Measurements from ENCODE around the gene HPGDS.
"Not testable (repeated sequence)": the region's sequence is repeated elsewhere in the genome, so short reads cannot be mapped to it uniquely, and the experiment has no call there.

HPGDS gene

GRCh38 chr4:94354474-94354896, 11.8 kb upstream of the HPGDS start:
- DNase-seq, result no peak

- DNase-seq, result no peak
Observed at GRCh38 chr4:94352996-94353395, 10.4 kb upstream of the HPGDS start.

DNA sequence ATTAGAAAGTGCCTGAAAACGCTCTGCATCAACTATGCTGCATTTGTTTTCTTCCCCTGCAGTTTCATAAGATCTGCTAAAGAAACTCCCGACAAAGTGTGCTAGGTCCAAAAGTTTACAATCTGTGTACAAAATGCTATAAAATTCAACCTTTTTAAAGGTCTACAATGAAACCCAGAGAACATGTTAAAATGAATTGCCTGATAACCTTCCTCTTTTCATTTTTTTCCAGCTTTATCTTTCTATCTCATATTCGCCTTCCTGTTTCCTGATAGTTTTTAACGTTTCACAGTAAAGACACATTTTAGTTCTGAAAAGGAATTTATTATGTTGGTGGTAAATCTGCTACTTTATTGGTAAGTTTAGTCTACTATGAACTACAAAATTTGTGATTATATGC, 9.5 kb upstream of the HPGDS start:
- no peak for DNase-seq

GRCh38 chr4:94351319-94351718, 8.7 kb upstream of the HPGDS start:
- no peak for DNase-seq

GRCh38 chr4:94350095-94350494, 7.5 kb upstream of the HPGDS start:
- no peak for DNase-seq

DNA sequence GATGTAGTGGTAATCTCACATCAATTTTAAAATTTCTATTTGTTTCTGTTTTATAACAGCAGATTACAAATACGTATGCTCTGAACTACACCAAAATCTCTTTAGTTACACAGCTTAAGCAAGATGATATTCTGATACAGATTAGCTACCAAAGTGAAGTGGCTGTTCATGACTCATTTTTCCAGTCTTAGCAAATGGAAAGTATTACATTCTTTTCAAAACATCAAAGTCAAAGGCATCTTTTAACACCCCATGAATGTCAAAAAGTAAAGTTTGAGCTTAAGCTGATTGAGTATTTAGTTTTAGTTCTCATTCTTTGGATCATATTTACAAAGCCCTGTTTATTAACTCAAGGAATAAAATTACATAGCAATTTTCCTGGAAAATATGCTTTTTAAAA, 6.6 kb upstream of the HPGDS start:
- DNase-seq, result no peak

GRCh38 chr4:94348666-94349065, 6.0 kb upstream of the HPGDS start:
- DNase-seq, result no peak

DNA sequence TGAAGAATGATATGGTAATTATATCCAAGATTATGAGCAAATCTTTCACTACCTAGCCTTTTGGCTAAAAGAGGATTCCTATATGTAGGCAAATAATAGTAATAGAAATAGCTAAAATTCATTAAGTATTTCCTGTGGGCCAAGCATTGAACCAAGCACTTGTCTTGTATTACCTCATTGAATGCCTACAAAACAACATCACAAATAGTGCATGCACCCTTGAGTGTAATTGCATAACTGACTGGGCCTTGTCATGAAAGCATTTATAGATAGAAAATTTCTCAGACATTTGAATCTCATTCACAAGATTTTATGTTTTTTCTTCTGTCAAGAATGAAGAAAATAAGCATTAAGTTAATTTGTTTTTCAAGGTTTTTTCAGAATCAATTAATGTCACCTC, 3.9 kb upstream of the HPGDS start:
- no peak for DNase-seq

GRCh38 chr4:94345969-94346368, 3.3 kb upstream of the HPGDS start:
- DNase-seq, result no peak

- no peak for DNase-seq
Observed at GRCh38 chr4:94345266-94345665, 2.6 kb upstream of the HPGDS start.

GRCh38 chr4:94344457-94344856, 1.8 kb upstream of the HPGDS start:
- DNase-seq, result no peak

DNA sequence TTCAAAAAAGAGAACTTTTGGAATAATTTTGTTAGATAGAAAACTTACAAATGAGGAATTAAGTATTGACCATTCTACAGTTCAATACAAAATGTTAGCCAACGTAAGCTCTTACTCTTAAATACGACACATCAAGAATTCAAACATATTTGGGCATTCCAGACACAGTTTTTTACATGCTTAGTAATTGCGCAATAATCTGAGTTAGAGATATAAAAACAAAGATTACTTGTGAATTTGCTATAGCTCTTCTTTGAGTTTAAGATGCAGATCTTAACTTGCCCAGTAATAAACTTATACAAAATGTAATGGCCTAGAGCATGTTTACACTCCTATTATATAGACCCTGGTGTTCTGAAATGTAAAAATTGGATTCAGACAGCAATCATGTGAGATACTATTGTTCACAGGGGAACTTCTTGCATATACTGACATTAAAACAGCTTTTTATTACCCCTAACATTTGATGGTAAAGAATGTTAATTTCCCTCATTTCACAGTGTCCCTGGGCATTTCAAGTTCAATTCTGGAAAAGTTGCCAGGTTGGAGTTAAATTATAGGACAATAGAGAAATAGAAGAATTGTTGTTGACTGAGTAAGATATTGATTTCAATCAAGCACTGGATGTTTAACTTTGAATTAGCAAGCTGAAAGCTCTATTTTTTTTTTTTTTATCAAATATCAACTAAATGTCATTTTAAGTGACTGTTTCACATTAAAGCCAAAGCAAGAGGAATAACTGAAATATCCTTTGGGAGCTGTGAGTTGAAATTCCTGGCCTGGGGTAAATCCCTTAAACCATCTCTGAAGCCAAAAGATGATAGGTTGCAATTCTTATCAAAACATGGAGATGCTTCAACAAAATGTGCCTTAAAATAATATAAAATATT, 910 bp downstream of the HPGDS start:
- DNase-seq, result no peak

DNA sequence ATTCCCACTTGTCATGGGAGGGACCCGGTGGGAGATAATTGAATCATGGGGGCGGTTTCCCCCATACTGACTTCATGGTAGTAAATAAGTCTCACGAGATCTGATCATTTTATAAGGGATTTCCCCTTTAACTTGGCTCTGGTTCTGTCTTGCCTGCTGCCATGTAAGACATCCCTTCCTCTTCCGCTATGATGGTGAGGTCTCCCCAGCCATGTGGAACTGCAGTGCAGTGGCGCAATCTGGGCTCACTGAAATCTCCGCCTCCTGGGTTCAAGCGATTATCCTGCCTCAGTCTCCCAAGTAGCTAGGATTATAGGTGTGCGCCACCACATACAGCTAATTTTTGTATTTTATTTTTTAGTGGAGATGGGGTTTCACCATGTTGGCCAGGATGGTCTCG, 2.9 kb downstream of the HPGDS start:
- DNase-seq, result no peak

DNA sequence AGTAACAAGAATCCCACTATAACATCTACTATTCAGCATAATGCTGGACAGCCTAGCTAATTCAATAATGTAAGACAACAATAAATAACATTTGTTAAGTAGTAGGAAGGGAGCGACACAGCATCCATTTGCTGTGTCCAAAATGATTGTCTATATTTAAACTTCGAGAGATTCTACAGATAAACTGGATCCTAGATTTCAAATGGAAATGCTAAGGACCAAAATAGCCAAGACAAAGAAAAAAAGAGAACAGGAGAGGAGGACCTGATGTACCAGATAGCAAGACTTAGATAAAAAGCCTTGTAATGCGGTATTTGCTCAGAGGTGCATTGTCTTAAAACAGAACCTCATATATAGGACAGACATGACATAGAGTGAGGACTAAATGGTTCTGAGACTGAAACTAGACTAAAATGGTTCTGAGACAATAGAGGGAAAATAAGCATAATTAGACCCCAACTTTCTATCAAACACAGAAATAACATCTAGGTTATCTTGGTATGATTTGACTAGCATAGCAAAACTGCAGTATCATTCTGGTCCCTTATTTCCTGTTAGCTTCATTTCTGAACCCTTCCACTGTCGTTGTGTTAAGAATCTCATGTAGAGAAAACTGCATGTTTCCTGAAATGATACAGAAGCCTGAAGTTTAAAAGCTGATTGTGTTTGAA, 3.8 kb downstream of the HPGDS start:
- DNase-seq, result no peak

DNA sequence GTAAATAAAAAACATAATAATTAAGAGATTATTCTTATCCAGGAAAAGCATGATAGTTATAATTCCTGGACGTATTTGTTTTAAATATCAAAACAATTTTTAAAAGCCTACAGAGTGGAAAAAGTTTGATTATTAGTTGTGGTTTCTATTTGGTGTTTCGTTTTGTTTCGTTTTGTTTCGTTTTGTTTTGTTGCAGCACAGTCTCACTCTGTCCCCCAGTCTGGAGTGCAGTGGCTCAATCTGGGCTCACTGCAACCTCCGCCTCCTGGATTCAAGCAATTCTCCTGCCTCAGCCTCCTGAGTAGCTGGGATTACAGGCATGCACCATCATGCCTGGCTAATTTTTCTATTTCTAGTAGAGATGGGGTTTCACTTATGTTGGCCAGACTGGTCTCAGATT, 5.8 kb downstream of the HPGDS start:
- DNase-seq, result not testable (repeated sequence)

GRCh38 chr4:94336303-94336702, 6.3 kb downstream of the HPGDS start:
- no peak for DNase-seq

DNA sequence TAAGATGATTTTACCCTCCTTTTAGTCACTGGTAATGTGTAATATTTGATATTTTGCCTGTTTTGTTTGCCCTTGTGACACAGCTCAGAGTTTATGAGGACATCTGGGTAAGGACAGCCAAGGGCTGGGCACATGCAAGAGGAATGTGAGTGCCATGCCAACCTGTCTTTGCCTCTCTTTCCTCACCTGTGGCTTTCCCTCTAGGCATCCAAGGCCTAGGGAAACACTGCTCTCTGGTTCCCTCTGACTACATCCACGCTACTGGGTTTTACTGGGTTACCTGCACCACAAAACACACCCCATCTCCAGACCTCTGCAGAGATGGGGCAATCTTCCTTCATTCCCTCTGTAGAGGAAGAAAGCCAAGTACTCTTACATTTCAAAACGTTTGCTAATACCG, 7.7 kb downstream of the HPGDS start:
- DNase-seq, result no peak

DNA sequence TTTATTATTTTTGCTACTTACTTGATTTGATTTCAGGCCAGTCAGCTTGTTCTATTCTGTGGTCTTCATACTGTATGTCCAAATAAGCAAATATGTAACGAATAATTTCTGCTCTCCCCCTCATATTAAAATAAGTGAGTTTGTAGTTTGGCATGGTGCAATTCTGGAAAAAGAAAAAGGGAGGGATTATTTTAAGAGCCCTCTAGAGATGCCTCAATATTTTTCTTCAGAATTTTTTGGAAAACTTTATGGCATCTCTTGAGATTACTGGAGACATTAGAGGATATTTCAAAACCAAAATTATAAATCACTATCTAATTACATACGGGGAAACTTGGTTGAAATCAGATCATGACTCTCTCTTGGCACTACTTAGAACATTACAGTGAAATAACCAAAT, 8.2 kb downstream of the HPGDS start:
- DNase-seq, result no peak

DNA sequence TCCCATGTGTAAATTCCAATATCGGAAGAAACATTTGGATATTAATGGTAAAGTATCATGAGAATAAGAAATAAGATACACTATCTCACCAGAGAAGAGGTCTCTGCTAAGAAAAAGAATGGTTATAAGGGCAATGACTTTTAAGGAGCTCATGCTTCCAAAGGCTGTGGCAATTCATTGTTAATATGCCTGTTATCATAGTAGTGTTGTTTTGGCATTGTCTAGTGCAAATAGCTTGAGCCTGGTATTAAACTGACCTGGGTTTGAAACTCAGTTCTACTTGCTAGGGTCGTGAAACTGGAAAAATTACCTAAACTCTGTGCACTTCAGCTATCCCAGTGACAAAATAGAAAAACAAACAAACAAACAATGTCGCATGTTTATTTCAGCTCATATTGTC, 8.8 kb downstream of the HPGDS start:
- no peak for DNase-seq

- no peak for DNase-seq
Observed at GRCh38 chr4:94332983-94333590, 9.5 kb downstream of the HPGDS start.

DNA sequence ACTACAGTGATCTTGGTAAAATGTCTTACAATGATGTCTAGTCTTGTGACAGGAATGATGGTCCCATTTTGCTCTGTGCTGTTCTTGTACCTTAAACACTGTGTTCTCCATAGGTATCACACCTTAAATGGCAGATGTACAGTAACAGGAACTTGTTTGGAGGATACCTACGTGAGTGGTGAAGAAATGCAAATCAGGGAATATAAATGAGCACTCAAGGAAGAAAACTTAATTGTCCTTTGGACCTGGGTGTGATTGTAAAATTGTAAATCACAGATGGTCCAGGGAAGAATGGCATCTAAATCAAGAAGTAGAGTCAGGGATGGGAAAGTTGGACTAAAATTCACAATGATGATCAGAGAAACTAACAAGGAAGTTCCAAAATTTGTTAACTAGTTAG, 12.7 kb downstream of the HPGDS start:
- DNase-seq, result no peak

- DNase-seq, result no peak
Observed at GRCh38 chr4:94325835-94326234, 16.8 kb downstream of the HPGDS start.

GRCh38 chr4:94319927-94320326, 22.7 kb downstream of the HPGDS start:
- DNase-seq, result not testable (repeated sequence)

DNA sequence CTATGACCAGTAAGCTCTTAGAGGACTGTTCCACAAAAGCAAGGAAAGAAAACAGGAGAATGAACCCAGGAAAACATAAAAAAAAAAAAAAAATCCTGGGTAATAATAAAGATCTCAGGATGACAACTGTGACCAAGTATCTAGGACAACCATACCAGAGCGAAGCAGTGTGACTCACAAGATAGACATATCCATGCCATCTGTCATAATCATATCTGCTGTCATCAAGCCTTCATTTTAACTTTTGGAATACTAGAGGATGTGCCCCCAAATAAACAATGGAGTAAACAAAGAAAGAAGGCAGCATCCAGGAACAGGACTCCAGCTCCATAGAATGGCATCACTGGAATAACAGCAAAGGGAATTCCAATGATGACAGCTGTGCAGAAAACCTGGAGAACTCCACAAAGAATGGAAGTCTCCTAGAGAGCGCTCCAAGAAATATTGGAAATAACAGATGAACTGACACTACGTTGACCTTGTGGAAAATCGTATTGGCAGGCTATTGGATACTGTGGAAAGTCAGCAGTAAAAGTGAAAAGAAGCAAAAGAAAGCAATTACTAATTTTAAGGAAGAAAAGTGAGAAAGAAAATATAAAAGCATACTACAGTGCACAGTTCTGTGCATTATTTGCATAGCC, 35.3 kb downstream of the HPGDS start:
- no peak for DNase-seq

Measured in NCI-H1092 (cell line).